ENCODE results near the gene NPTX1.

NPTX1 gene

GRCh38 chr17:80418589-80418988 lies 57.8 kb downstream of the NPTX1 start:
- no peak overlapping the region for H3K4me3 ChIP-seq (ENCODE audit: insufficient read depth, low read depth, low read length)
- no peaks in the 10 kb centered on the region for H3K4me1 ChIP-seq (ENCODE audit: control insufficient read depth, insufficient read depth, low read length)
- 91 to 95% methylated on average over 10 to 11 of the region's 11 CpGs for WGBS, 2 experiments
- H3K27me3 ChIP-seq (ENCODE audit: control insufficient read depth, insufficient read depth, low read length, poor library complexity, severe bottlenecking), result peaks cover 12% of the 10 kb centered on the region
- H3K27ac ChIP-seq (ENCODE audit: insufficient read depth, low read depth, low read length, poor library complexity, severe bottlenecking), result no peak overlapping the region
- H3K36me3 ChIP-seq (ENCODE audit: control insufficient read depth, insufficient read depth, low read length), result no peaks in the 10 kb centered on the region
- no peaks in the 10 kb centered on the region for H3K9me3 ChIP-seq (ENCODE audit: control insufficient read depth, low read length)

All from ectodermal cell (in vitro differentiated cells).